Epithelial cell of esophagus (primary cell): ENCODE results near the gene TSHB.

Experiments used
- DNase-seq: peaks from one replicate; pipeline ENCODE4 v3.0.0; 2010; ENCODE audit warnings: low read depth
- H3K4me3 ChIP-seq: 2 replicates; pipeline ENCODE4 v1.5.1; 2011; ENCODE audit warnings: mild to moderate bottlenecking, low read length, control low read depth
- TF ChIP-seq, protein P1 (sequence below): IDR thresholded peaks from 2 replicates; pipeline ENCODE4 v1.5.1; 2011; ENCODE audit warnings: low read depth, mild to moderate bottlenecking, low read length, control low read depth, inconsistent platforms; ENCODE audit not compliant: insufficient read depth; ENCODE audit errors: missing control alignments

Gene TSHB

DNA sequence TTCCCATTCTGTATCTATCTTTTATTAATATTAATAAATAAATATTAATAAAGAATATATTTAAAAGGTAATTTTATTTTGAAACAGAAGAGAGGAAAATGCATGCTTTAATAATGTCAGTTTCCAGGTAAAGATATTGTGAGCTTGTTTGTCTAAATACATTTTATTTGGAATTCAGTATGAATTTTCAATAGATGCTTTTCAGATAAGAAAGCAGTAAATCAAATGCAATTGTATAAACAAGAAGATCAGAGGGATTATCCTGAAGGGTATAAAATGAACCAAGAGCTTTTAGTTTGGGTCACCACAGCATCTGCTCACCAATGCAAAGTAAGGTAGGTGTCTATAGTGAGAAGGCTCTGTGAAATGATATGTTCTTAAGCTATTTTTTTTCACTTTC, at the start of gene TSHB:
TSHB (plus strand) TSS at position 301 of the 400 bp plus-strand sequence. CDS start 3,537 bp downstream, outside the sequence.
- no peak for DNase-seq
- TF ChIP-seq, protein P1, sequence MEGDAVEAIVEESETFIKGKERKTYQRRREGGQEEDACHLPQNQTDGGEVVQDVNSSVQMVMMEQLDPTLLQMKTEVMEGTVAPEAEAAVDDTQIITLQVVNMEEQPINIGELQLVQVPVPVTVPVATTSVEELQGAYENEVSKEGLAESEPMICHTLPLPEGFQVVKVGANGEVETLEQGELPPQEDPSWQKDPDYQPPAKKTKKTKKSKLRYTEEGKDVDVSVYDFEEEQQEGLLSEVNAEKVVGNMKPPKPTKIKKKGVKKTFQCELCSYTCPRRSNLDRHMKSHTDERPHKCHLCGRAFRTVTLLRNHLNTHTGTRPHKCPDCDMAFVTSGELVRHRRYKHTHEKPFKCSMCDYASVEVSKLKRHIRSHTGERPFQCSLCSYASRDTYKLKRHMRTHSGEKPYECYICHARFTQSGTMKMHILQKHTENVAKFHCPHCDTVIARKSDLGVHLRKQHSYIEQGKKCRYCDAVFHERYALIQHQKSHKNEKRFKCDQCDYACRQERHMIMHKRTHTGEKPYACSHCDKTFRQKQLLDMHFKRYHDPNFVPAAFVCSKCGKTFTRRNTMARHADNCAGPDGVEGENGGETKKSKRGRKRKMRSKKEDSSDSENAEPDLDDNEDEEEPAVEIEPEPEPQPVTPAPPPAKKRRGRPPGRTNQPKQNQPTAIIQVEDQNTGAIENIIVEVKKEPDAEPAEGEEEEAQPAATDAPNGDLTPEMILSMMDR: no peak
- no peak within 1 kb of the TSS for H3K4me3 ChIP-seq

DNA sequence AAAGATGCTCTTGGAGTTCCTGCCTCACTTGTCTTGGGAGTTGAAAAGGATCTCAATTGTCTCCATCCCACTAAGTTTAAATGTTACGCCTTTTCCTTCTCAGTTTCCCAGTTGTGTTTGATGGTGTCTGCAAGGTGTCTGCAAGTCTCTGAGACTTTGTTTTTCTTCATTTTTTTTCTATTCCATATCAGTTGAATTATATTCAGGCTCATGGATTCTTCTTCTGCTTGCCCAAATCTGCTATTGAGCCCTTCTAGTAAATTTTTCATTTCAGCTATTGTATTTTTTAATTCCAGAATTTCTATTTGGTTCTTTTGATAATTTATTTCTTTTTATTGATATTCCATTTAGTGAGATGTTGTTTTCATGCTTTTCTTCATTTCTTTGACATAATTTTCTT, 47.4 kb upstream of the TSHB start:
- TF ChIP-seq, protein P1: no peak
- no peak overlapping the region for H3K4me3 ChIP-seq
- DNase-seq: no peak

DNA sequence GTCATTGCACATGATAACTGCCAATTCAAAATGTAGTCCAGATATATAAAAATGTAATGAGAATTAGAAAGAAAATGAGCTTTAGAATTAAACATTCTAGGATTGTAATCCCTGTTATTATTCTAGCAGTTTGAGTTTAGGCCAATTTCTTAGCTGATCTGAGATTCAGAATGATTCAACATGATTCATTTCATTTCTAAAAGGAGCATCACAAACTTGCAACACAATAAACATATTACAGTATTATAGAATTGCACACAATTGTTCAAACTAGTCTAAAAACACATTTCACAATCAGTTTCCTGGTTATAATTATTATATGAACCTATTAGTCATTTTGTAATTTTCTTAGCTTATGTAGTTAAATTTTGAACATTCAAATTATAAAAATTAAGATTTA, 43.3 kb upstream of the TSHB start:
- TF ChIP-seq, protein P1: no peak
- no peak overlapping the region for H3K4me3 ChIP-seq
- DNase-seq: peak; percentile 81

DNA sequence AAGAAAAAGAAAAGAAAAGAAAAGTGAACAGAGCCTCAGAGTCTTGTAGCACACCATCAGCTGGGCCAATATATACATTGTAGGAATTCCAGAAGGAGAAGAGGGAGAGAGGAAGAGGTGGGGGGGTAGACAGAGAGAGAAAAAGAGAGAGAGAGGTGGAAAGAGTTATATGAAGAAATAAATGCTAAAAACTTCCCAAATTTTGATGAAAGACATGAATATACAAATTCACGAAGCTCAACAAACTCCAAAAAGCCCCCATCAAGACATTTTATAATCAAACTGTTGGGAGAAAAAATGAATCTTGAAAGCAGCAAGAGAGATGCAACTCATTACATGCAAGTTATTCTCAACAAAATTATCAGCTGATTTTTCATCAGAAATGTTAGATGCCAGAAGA, 41.5 kb upstream of the TSHB start:
- H3K4me3 ChIP-seq: no peak overlapping the region
- DNase-seq: no peak
- TF ChIP-seq, protein P1: no peak

DNA sequence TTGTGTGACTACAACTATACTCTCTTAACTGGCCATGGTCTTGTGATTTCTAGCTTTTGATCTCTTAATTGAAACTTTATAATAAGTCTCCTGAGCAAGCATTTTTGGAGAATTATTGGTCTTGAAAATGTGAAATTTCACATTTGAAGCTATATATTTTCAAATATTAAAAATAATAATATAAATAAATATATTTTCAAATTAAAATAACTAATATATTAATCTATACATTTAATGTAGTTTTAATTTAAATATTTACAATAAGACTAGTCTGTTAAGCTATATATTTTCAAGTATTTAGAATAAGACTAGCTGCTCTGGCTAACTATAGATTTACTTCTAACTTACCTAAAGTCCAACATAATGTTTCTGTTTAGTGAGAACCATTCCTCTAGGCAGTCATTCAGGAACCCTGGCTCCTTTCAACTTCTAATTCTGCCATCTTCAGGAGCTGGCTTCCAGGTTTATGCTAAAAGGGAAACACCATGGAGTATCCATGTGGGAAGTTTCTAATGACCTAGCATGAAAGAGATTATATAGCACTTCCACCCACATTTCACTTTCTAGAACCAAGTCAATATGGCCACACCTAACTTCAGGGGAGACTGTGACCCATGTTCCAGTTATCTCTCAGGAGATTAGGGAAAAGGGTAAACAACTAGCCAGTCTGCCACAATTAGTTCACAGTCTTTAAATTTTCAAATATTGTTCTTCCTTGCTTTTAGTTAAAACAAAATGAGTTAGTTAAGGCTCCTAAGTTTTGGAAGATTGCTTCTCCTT, 31.9 kb upstream of the TSHB start:
- no peak overlapping the region for H3K4me3 ChIP-seq
- TF ChIP-seq, protein P1: no peak
- no peak for DNase-seq

DNA sequence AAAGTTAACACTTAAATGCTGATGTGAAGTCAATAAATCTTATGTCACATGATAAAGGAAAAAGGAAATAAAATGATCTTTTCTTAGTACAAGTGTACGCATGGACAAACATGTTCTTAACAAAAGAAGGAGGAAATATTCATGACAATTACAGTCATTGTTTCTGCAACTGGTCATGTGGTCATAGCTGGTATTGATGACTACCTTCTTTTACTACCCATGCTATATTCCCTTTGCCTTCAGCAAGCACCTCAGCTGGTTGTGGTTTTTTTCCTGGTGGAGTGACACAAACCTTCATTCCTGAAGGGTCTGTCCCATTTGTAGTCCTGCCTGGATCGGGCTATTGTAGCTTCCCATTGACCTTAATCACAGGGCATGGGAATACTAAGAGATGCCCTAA, 23.4 kb upstream of the TSHB start:
- TF ChIP-seq, protein P1: no peak
- peak; percentile 50 for DNase-seq
- no peak overlapping the region for H3K4me3 ChIP-seq

DNA sequence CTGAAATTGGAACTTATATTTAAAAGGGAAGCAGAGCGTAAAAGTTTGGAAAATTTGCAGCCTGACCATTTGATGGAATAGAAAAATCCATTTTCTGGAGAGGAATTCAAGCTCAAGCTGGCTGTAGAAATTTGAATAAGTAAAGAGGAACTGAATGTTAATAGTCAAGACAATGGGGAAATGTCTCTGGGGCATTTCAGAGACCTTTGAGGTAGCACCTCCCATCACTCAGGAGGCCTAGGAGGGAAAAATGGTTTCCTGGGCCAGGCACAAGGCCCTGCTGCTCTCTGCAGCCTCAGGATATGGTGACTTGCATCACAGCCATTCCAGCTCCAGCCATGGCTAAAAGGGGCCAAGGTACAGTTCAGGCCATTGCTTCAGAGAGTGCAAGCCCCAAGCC, 17.6 kb upstream of the TSHB start:
- TF ChIP-seq, protein P1: no peak
- no peak overlapping the region for H3K4me3 ChIP-seq
- DNase-seq: no peak
